NOMO-1 (cell line): ENCODE data around the gene PTPRN2.
A peak's percentile ranks its signal among the peaks of the same experiment; 100 is the strongest.

Experiments
- DNase-seq, 2 experiments: peaks; one replicate each; lab custom pipeline; 2025; ENCODE audit not compliant: unreplicated experiment in 2 of 2; lab: John Stamatoyannopoulos, UW

Gene PTPRN2

GRCh38 chr7:158581440-158582088, 6.1 kb downstream of the PTPRN2 start:
- no peak for DNase-seq

- DNase-seq, result no peak
These were observed 7.7 kb downstream of the PTPRN2 start for GRCh38 chr7:158579662-158580646.

- DNase-seq, result peak; percentile 65 to 72
These were observed 11.4 kb downstream of the PTPRN2 start for GRCh38 chr7:158576050-158576762.

- no peak for DNase-seq
These were observed 13.2 kb downstream of the PTPRN2 start for GRCh38 chr7:158574308-158575036.

- DNase-seq, result peak in 1 of 2 experiments; percentile 51
These were observed 14.3 kb downstream of the PTPRN2 start for GRCh38 chr7:158573310-158573709.

- no peak for DNase-seq
These were observed 15.4 kb downstream of the PTPRN2 start for GRCh38 chr7:158572000-158572828.

GRCh38 chr7:158570449-158571170, 17.0 kb downstream of the PTPRN2 start:
- DNase-seq, result no peak

- no peak for DNase-seq
These were observed 17.7 kb downstream of the PTPRN2 start for GRCh38 chr7:158569858-158570323.

GRCh38 chr7:158568974-158569857, 18.4 kb downstream of the PTPRN2 start:
- DNase-seq, result no peak

- DNase-seq, result no peak
These were observed 20.4 kb downstream of the PTPRN2 start for GRCh38 chr7:158567153-158567603.

GRCh38 chr7:158564663-158565035, 23.0 kb downstream of the PTPRN2 start:
- no peak for DNase-seq

- DNase-seq, result no peak
These were observed 23.5 kb downstream of the PTPRN2 start for GRCh38 chr7:158563911-158564662.

- DNase-seq, result no peak
These were observed 24.6 kb downstream of the PTPRN2 start for GRCh38 chr7:158563051-158563450.

GRCh38 chr7:158562517-158562916, 25.1 kb downstream of the PTPRN2 start:
- DNase-seq, result no peak

GRCh38 chr7:158561659-158562058, 26.0 kb downstream of the PTPRN2 start:
- DNase-seq, result no peak

GRCh38 chr7:158560386-158560785, 27.2 kb downstream of the PTPRN2 start:
- no peak for DNase-seq

GRCh38 chr7:158559356-158559755, 28.3 kb downstream of the PTPRN2 start:
- peak in 1 of 2 experiments; percentile 42 for DNase-seq
